ENCODE measurements around the gene ABI1. TPM values are rescaled to one million over a fixed set of nuclear protein-coding genes. Genes with fewer than 3 reads are reported as not detected.

Gene ABI1
- total and polyA plus RNA-seq, 2 of the 13 experiments (the other 11 are each of a cell fraction or from before 2014, with no cell fraction given) = 20.9 to 22.9 TPM

GRCh38 chr10:26887611-26888215, 27.0 kb upstream of the ABI1 start:
- H3K9ac ChIP-seq (ENCODE audit: insufficient read depth, low read depth, low read length) = no peak overlapping the region
- H2AFZ ChIP-seq (ENCODE audit: low read length) = no peak overlapping the region
- H3K9me3 ChIP-seq (ENCODE audit: low read length) = peaks cover 2% of the 10 kb centered on the region; the same call in 1 of the 2 replicates
- ATAC-seq = peak; percentile 29; the same call in 1 of the 3 replicates
- no TSS peak for BruUV-seq (replicated peaks)
- FAIRE-seq = no peak
- H4K20me1 ChIP-seq (ENCODE audit: insufficient read depth, low read length) = no peaks in the 10 kb centered on the region
- H3K4me3 ChIP-seq (replicated peaks in 1 of 3; ENCODE audit: insufficient read depth in 1 of 3, low read depth in 2 of 3, low read length in 3 of 3) = no peak overlapping the region
- no peak overlapping the region for H3K27ac ChIP-seq (ENCODE audit: extremely low read length, insufficient read depth, low read length)
- 20% methylated on average over 3 of the region's 3 CpGs for WGBS (ENCODE audit: low lambda C conversion rate)
- H3K79me2 ChIP-seq (ENCODE audit: insufficient read depth, low read length) = no peaks in the 10 kb centered on the region
- H3K4me2 ChIP-seq (ENCODE audit: low read depth, low read length) = no peak overlapping the region
- in situ Hi-C loops (cut with HindIII; ENCODE audit: extremely low pct_ligation_motif_present, low pct_unique_long_range_greater_than_20kb) (no loop called here), intact Hi-C loops (cut with micrococcal nuclease; ENCODE audit: unreplicated experiment) (no loop called here)
- POLR2A ChIA-PET = no interaction called here
- CTCF ChIA-PET (ENCODE audit: low intra/inter-chr PET ratio, low total read pairs) = no interaction called here
- H3K36me3 ChIP-seq (replicated peaks in 1 of 2; ENCODE audit: control insufficient read depth in 1 of 2, insufficient read depth in 2 of 2, low read length in 2 of 2) = no peaks in the 10 kb centered on the region
- TF ChIP-seq NFAT5 (CRISPR knock-in tag; IDR thresholded peaks at IDR 0.05) (no peak), MAFF (IDR thresholded peaks at IDR 0.05; ENCODE audit: low read depth, low read length) (no peak), ZNF629 (CRISPR knock-in tag; conservative IDR thresholded peaks at IDR 0.05) (no peak), ZNF616 (CRISPR knock-in tag; IDR thresholded peaks at IDR 0.05; ENCODE audit: low read depth) (no peak), NCOA2 (CRISPR knock-in tag; IDR thresholded peaks at IDR 0.05) (no peak), CHD4 (IDR thresholded peaks at IDR 0.05; ENCODE audit: borderline replicate concordance, low read length) (no peak), HMGXB4 (CRISPR knock-in tag; IDR thresholded peaks at IDR 0.05; ENCODE audit: borderline replicate concordance in 1 of 2, low read depth in 1 of 2) (no peak), GRHL1 (CRISPR knock-in tag; conservative IDR thresholded peaks at IDR 0.05) (no peak), NFE2 (CRISPR knock-in tag; IDR thresholded peaks at IDR 0.05) (no peak), POGK (CRISPR knock-in tag; conservative IDR thresholded peaks at IDR 0.05) (no peak)
- no peaks in the 10 kb centered on the region for H3K4me1 ChIP-seq (ENCODE audit: insufficient read depth, low read length)
- H3K27me3 ChIP-seq (ENCODE audit: control insufficient read depth in 1 of 2, insufficient read depth in 2 of 2, low read length in 2 of 2) = peaks cover 0 to 8% of the 10 kb centered on the region in 2 experiments; a peak in 1 of 5 replicates
- no peak for DNase-seq (ENCODE audit: low spot score)
